ENCODE data around the gene LAMC2. TPM values are rescaled to one million over a fixed set of nuclear protein-coding genes. Genes with fewer than 3 reads are reported as not detected.

Gene LAMC2
- total and polyA plus RNA-seq, 2 of the 8 experiments (the other 6 are each of a cell fraction or from before 2014, with no cell fraction given), result 4.6 to 12.9 TPM

- TF ChIP-seq RBBP5 (IDR thresholded peaks at IDR 0.05; ENCODE audit: borderline replicate concordance, low read depth, low read length), result no peak
- TF ChIP-seq CBX5 (IDR thresholded peaks at IDR 0.05; ENCODE audit: low read depth, low read length), result no peak
- TF ChIP-seq RFX5 (IDR thresholded peaks at IDR 0.05; ENCODE audit: borderline replicate concordance, low read depth, low read length), result no peak
These were observed 33.9 kb upstream of the LAMC2 start (continued) for GRCh38 chr1:183152180-183152579.
